ENCODE results near the gene C1QTNF2. TPM values are rescaled to one million over a fixed set of nuclear protein-coding genes. Genes with fewer than 3 reads are reported as not detected.

Gene C1QTNF2
- polyA plus RNA-seq, 1 donor from 2014 or later: 0.09 TPM

GRCh38 chr5:160399402-160400353, 29.3 kb upstream of the C1QTNF2 start, which contains the start of gene FAM200C:
FAM200C (minus strand) TSS chr5:160400054; CDS start chr5:160395490, 4,564 bp downstream.
- no peaks in the 10 kb centered on the region for H4K20me1 ChIP-seq (ENCODE audit: insufficient read depth)
- H3K4me3 ChIP-seq (ENCODE audit: low read length): peak within 1 kb of the TSS; percentile 70
- TF ChIP-seq POLR2AphosphoS5 (IDR thresholded peaks at IDR 0.05) (peak; percentile 98), REST (IDR thresholded peaks at IDR 0.05; ENCODE audit: borderline replicate concordance) (peak; percentile 69), TAF1 (IDR thresholded peaks at IDR 0.05; ENCODE audit: low read depth) (peak; percentile 87), MXI1 (conservative IDR thresholded peaks at IDR 0.05; ENCODE audit: poor library complexity, severe bottlenecking) (peak; percentile 68), SMC3 (conservative IDR thresholded peaks at IDR 0.05; ENCODE audit: poor library complexity) (peak; percentile 38), EP300 (conservative IDR thresholded peaks at IDR 0.05; ENCODE audit: poor library complexity, severe bottlenecking) (peak; percentile 43), RAD21 (conservative IDR thresholded peaks at IDR 0.05) (peak; percentile 38), CTCF (IDR thresholded peaks at IDR 0.05; ENCODE audit: poor library complexity, severe bottlenecking) (peak; percentile 10), EZH2 (IDR thresholded peaks at IDR 0.05; ENCODE audit: borderline replicate concordance, insufficient read depth, low read length, poor library complexity, severe bottlenecking) (no peak)
- H3K36me3 ChIP-seq (ENCODE audit: insufficient read depth, low read length): no peaks in the 10 kb centered on the region
- peak within 1 kb of the TSS; percentile 91 for H3K9ac ChIP-seq (ENCODE audit: low read length)
- H3K4me2 ChIP-seq (ENCODE audit: low read length): peak within 1 kb of the TSS; percentile 96
- H3K9me3 ChIP-seq (ENCODE audit: low read length): no peaks in the 10 kb centered on the region
- peak within 1 kb of the TSS; percentile 90 for H3K27ac ChIP-seq (ENCODE audit: low read length)
- no peaks in the 10 kb centered on the region for H3K27me3 ChIP-seq (ENCODE audit: insufficient read depth, low read depth, low read length)
- H2AFZ ChIP-seq (ENCODE audit: low read depth, low read length): peak within 1 kb of the TSS; percentile 84
- peaks cover 10% of the 10 kb centered on the region for H3F3A ChIP-seq (ENCODE audit: insufficient read depth, low read length, poor library complexity, severe bottlenecking)
- peaks cover 28% of the 10 kb centered on the region for H3K79me2 ChIP-seq (replicated peaks; ENCODE audit: insufficient read depth, low read length)
- H3K9me2 ChIP-seq (ENCODE audit: insufficient read depth, low read length): no peaks in the 10 kb centered on the region

GRCh38 chr5:160398806-160399205, 28.4 kb upstream of the C1QTNF2 start:
- no peak overlapping the region for H2AFZ ChIP-seq (ENCODE audit: low read depth, low read length)
- H3K9me3 ChIP-seq (ENCODE audit: low read length): no peaks in the 10 kb centered on the region
- H3K79me2 ChIP-seq (replicated peaks; ENCODE audit: insufficient read depth, low read length): peaks cover 28% of the 10 kb centered on the region
- peak overlapping the region; percentile 91 for H3K9ac ChIP-seq (ENCODE audit: low read length)
- no peaks in the 10 kb centered on the region for H3K9me2 ChIP-seq (ENCODE audit: insufficient read depth, low read length)
- peaks cover 10% of the 10 kb centered on the region for H3F3A ChIP-seq (ENCODE audit: insufficient read depth, low read length, poor library complexity, severe bottlenecking)
- H3K4me2 ChIP-seq (ENCODE audit: low read length): peak overlapping the region; percentile 96
- no peak for TF ChIP-seq SMC3 (conservative IDR thresholded peaks at IDR 0.05; ENCODE audit: poor library complexity)
- TF ChIP-seq EZH2 (IDR thresholded peaks at IDR 0.05; ENCODE audit: borderline replicate concordance, insufficient read depth, low read length, poor library complexity, severe bottlenecking): no peak
- TF ChIP-seq POLR2AphosphoS5 (IDR thresholded peaks at IDR 0.05): no peak
- TF ChIP-seq CTCF (IDR thresholded peaks at IDR 0.05; ENCODE audit: poor library complexity, severe bottlenecking): no peak
- no peak for TF ChIP-seq EP300 (conservative IDR thresholded peaks at IDR 0.05; ENCODE audit: poor library complexity, severe bottlenecking)
- no peak for TF ChIP-seq TAF1 (IDR thresholded peaks at IDR 0.05; ENCODE audit: low read depth)
- TF ChIP-seq REST (IDR thresholded peaks at IDR 0.05; ENCODE audit: borderline replicate concordance): no peak
- TF ChIP-seq RAD21 (conservative IDR thresholded peaks at IDR 0.05): no peak
- TF ChIP-seq MXI1 (conservative IDR thresholded peaks at IDR 0.05; ENCODE audit: poor library complexity, severe bottlenecking): no peak
- H3K27ac ChIP-seq (ENCODE audit: low read length): no peak overlapping the region
- no peaks in the 10 kb centered on the region for H3K36me3 ChIP-seq (ENCODE audit: insufficient read depth, low read length)
- peak overlapping the region; percentile 70 for H3K4me3 ChIP-seq (ENCODE audit: low read length)
- H3K27me3 ChIP-seq (ENCODE audit: insufficient read depth, low read depth, low read length): no peaks in the 10 kb centered on the region
- H4K20me1 ChIP-seq (ENCODE audit: insufficient read depth): no peaks in the 10 kb centered on the region

Data from neural cell (in vitro differentiated cells).